ENCODE results near the gene TBX3.

The TBX3 gene

DNA sequence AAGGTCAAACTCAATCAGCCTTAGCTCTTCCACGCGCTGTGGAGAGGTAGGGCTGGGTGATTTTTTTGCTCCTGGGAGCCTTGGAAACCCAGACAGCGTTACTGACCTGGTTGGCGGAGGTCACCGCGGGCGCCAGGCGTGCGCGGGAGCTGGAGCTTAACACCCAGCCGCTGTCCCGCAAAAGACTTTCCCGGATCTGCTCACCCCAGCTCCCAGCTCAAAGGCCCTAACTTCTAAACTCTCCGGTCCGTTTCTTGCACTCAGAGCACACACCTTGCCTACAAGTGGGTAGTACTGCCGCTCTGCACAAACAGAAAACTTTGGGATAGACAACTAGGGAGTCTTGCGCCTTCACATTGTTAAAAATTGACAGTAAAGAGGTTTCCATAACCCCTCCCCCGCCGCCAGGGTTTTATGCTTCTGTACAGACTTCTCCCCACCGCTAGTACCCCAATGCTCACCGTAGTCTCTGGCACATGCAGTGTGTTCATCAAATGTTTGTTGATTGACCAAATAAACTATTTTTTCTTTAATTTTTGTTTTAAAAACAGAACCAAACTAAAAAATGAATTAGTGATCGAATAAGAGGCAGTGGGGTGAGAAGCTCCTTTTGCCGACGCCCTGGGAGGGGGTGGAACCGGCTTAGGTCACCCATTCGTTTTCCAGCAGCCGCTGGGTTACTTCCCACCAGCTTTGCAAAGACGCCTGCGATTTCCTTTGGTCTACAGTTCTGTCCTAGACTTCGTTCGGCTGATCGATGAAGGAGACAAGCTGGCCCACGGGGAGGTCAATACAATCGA, 12.7 kb upstream of the TBX3 start:
- no peak for DNase-seq

DNA sequence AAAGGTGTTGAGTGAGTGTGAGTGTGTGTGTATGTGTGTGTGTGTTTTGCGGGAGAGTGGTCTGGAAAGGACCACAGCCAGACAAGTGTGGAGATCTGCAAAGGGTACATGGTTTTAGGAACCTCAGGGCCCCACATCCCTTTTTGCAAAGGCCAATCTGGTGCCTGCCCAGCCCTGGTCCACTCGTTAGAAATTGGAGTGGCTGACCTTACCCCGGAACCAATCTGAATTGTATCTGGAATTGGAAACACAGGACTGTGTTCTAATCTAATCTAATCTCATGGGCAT, 11.3 kb upstream of the TBX3 start:
- DNase-seq: no peak

DNA sequence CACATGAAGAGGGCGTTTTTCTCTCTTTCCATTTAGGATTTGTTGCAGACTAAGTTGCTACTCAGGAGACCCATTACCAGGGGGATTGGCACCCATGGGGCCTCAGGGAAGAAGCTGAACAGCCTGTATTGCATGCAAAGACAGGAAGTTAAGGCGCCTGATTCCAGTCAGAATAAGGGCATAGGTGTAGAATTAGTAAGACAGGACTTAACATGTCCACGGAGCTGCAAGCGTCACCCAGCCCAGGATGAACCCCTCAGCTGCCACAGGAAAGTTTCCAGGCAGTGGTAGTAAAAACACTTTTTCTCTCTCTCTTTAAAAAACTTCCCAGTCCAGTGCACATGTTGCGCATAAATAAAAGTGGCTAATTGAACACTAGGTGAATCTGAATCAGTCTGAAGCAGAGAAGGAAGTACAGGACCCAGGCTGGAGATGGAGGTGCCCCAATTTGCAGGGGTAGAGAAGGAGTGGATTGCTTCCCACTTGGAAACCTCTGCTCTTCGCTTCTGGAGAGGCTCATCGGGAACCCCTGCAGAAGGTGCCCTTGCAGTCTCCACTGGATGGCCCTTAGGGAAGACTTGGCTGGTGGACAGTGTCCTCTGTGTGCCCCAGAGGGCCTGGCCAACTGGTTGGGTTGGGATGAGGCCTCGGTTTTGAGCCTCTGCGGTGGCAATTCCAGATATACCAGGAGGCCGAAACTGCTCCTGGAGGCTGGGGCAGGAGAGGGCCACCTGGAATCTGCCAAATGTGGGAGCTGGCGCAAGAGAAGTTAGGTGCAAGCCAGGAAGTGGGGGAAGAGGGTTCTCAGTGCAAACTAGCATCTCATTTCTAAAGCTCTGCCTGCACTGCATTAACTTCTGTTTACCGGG, 10.7 kb upstream of the TBX3 start:
- no peak for DNase-seq

DNA sequence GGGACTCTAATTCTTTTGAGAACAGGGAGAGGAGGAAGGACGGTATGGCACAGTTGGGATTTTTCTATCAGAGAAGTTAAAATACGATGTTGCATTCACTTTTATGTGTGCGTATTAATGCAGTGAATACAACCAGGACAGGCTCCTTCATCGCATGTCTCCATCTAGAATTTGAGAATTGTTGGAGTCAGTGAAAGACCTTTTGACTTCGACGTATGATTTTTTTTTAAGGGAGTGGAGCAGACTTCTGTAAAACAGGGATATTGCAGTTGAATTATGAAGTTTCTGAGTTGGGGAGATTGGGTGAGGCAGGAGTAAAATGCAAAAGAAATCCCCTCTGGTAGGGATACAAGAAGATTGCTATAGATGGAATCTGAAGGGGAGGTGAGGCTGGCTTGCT, 9.6 kb upstream of the TBX3 start:
- DNase-seq: no peak

DNA sequence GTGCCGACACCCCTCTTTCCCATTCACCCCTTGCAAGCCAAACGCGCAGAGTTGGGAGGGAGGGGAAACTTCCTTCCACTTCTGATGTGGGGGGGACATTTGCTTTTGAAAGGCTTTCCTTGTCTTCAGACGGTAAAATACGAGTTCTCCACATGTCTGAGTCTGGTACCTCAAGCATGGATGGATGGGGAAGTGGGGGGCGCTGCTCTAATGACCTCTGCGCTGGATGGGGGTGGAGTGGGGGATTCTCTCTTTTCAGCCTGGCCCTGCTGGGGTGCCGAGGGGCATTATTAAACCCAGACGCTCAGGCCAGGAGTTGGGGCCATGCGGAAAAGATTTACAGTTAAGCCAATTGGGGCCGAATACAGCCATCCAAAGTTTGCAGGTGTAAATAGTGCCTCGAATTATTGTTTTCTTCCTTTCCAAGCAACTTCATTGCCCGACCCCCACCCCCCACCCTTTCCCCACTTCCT, 9.1 kb upstream of the TBX3 start:
- DNase-seq: no peak

DNA sequence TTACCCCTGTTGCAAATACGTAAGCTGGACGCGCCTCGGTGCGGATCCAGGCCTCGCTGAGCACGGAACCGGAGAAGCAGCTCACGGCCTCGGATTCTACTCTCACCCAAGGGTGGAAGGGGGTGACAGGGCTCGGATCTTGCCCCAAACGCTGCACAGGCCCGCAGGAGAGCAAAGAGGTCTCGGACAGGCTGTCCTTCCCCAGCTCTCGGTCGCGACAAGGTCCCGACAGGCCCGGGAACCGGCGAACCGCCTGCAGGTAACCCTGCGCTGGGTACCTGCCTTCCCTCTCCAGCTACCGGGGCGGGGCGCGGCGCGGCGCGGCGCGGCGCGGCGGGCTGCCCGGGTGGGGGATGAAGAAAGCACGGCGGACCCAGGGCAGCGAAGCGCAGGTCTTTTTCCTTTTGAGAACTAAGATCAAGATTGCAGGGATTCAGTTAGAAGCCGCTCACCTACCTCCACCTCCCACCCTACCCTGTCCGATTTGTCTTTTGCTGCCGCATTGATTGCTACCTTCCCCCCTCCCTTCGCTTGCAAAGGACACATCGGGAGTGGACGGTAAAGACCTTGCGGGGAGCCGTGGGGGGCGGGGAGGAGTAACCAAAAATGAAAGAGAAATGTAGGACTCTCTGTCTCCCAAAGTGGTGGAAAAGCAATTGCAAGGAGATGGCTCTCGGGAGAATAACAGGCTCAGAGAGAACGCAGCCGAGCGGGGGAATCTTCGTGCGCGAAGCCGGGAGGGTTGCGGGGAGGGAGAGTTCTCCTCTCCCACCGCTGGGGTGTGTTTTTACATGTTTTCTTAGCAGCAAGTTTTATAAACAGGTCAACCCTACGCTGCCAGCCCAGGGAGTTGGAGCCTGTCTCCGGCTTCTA, 8.4 kb upstream of the TBX3 start:
- no peak for DNase-seq

DNA sequence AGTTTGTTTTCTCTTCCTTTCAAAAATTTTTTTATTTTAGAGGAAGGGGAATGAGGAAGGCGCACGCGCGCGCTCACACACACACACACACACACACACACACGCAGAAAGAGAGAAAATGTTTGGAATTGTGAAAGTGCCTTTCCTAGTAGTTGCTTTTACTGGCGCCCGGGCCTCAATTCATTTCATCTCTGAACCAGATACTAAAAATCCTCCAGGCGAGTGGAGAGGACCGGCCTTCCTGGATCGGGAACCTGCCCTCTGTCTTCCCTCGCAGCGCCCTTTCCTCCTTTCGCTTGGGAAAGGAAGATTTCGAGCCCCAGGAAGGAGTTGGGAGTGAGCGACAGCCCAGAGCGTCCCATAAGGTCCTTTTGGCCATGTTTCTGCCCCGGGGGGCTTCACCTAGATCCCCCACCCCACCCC, 7.8 kb upstream of the TBX3 start:
- no peak for DNase-seq

DNA sequence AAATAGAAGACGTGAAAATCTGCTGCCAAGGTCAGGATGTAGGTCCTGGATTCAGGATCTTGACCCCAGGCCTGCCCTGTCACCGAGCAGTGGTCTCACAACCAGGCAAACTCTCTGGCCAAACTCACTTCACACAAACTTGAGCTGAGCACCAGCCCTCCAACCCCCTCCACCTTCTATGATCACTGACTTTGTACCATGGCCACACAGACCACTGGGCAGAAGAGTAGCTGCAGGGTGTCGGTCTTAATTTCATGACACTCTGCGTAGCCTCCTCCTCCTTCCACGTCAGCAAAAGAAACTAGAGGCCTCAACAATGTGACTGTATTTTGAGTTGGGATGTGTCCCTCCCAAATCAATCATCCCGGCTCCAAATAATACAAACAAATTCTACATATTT, 7.2 kb upstream of the TBX3 start:
- no peak for DNase-seq

DNA sequence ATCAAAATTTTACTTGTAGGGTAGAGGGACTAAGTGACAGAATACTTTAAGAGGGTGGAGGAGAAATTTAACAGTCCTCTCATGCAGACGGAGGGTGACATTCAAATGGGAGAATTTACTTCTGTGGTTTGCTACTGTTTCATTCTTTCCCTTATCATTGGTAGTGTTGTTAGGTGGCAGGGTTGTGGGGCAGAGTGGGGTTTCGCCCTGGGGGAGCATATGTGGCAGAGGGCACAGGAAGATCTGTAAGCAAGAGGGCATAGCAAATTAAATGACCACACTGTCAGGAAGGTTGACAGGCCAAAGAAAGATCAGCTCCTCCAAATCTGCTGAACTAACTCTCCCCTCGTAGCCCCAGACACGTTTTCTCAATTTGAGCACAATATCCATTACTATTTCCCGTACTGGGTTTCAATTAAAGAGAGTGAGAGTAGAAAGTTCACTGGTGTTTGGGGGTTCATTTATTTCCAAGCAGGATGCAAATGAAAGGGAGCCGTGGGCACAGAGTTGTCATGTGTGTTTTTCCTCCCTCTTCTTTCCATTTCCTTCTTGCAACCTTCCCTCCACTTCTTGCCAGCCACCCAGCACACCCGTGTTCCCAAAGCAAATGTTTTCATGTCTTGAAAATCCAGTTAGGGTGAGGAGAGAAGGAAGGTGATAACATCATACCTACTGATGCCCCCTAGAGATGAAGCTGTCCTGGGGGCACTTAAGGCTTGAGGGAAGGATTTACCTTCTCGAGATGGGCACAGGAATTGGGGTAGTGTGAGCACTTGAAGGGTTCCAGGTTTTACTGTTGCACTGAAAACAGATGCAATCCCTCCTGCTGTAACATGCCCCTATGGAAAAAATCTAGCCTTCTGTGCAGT, 6.5 kb upstream of the TBX3 start:
- no peak for DNase-seq

DNA sequence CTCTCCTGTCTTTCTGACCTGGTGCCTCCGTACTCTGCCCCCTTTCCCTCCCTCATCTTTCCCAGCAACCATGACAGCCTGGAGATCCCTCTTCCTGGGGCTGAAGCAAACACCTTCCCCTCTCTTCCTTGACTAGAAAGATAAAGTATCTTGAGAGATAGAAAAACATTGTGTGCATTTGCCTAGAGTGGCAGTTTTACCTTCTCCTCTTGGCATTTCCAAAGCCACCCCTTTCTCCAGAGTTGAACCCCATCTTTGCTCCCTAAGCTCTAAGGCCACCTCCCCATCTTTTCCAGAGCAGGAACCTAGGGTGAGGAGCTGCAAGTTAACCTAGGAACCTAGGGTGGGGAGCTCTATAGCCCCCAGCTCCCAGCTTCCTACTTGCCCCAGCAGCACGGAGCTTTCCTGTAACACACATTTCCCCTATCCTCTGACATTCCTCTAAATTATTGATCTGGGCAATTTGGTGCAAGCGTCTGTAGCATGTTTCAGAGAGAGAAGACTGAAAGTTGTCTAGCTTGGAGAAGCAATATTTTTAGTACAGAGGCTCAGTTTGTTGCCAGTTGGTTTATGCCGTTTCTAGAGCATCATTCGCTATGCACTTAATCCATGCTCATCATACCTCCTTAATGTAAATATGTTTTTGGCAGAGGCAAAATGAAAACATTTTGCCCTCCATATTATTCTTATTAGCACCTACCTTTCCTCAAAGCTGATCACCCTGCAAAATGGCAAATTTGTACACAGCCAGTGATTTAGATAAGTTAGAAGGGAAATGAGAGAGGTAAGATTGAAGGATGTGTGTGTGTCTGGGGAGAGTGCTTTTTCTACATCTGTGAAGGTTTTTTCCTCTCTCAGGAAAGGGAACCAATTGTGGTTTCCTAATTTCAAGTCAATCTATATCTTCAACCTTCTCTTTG, 5.4 kb upstream of the TBX3 start:
- no peak for DNase-seq

DNA sequence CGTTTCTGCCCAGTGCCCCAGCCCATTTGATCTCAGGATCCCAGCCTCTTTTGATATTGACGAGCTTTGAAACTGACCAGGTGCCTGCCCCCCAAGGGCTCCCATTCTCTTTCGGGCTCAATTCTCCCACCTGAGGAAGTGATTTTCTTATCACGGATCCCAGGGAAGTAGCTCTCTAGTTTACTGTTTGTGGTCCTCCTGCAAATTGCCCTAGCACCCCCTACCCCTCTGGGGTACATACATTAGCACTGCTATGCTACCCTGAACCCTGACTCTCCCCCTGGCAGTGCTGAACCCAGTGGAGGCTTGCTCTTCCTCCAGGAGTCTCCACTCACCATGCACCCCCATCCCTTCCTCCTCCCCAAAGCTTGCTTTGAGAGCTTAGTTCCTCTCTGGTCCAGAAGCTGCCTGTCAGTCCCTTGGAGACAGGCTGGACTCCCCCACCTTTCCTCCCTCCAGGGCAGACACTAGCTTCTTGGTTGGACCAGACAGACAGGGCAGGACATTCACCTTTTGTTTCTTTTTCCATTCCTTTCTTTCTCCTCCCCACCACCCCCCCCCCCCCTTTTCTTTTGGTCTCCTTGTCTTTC, 4.4 kb upstream of the TBX3 start:
- no peak for DNase-seq

DNA sequence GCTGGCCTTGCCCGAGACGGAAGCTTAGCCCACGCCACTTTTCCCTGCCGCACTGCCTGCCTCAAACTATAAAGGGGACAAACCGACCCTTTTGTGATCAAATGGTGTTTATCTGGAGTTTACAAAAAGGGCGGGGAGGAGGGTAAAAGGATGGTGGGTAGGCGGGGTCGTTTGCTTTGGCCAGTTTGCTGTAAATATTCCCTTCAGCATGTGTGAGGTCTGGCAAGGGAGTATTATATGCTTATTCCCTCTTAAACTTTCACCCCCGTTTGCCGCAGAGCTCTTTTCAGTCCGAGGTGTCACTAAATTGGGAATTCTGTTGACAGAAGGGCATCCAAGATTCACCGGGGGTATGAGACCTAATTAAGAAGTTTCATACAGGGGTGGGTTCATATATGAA, 3.8 kb upstream of the TBX3 start:
- DNase-seq: no peak

DNA sequence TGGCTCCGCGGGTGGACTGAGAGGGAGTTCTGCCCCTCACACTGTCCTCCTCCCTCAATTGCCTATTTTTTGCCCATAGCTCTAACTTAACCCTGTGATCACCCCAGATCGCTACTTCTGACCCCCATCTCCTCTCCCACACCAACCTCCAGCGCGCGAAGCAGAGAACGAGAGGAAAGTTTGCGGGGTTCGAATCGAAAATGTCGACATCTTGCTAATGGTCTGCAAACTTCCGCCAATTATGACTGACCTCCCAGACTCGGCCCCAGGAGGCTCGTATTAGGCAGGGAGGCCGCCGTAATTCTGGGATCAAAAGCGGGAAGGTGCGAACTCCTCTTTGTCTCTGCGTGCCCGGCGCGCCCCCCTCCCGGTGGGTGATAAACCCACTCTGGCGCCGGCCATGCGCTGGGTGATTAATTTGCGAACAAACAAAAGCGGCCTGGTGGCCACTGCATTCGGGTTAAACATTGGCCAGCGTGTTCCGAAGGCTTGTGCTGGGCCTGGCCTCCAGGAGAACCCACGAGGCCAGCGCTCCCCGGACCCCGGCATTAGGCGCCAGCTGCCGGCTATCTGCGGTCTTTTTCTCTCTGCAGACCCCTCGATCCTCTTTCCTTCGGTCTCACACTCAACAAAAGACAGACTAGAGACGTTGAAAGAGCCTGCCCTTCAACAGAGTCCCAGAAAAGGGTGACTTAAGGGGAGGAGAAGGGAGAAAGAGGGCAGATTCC, 3.0 kb upstream of the TBX3 start:
- no peak for DNase-seq

DNA sequence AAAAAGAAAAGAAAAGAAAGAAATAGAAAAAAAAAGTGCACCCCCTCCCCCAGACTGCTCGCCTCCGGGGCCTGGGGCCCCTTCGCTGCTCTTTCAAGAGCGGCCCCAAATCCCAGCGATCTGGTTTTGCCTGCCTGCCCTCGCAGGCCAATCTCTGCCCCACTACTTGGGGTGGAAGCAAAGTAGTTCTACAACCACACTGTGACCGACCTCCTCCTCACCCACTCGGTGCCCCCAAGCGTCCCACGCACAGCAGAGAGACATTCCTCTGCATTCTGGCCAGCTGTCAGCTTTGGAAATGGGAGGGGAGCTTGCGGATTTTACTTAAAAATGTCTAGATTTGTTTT, 2.4 kb upstream of the TBX3 start:
- DNase-seq: no peak

DNA sequence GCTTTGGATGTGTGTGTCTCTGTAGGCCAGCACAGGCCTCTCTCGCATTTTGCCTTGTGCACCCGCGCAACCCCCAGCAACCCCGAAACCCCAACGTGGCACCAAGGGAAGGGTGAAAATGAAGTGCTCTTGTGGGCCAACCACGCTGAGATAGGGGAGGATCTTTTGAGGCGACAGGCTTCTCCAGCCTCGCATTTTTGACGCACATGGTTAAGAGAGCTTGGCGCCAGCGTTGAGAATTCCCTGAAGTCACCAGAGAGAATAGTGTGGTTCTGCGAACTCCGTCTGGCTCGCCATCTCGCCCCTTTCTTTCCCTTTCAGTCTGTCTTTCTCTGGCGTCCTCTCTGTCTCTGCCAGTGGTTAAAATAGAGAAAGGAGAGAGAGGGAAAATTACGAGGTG, 1.9 kb upstream of the TBX3 start:
- DNase-seq: no peak

DNA sequence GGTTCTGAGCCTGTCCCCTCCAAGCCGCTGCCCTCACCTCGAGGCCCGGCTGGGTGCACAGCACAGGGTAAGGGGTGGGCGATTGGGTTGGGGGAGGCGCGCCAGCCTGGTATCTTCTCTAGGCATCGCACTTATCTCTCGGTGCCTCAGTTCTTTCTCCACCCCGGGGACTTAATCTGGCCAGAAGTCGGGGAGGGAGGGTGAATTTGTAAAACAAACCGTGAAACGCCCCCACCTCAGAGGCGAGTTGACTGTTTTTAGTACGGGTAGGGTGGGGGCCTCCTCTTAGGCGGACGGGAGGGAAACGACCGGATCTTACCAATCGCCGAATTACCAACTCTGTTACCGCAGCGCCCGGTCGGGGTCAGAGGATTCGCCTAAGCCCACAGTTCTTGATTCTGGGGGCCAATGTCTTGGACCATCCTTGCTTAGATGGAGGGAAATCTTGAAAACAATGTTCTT, 1.4 kb upstream of the TBX3 start:
- no peak for DNase-seq

DNA sequence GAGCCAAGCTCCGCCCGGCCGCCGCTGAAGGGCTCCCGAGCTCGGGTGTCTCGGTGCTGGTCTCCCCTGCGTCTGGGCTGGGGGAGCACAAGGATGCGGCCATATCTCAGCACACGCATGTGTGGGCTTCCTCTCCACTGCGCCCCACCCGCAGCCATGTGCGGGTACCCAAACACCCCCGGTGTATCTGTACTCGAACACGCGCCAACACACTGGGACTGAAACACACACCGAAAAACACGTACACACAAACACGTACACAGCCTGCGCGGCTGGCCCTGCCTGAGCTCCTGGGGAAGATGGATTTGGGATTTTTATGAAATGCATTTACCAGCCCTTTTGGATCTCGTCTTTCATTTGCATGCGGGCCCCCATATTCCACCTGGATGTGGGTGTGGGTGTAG, 897 bp upstream of the TBX3 start:
- no peak for DNase-seq

DNA sequence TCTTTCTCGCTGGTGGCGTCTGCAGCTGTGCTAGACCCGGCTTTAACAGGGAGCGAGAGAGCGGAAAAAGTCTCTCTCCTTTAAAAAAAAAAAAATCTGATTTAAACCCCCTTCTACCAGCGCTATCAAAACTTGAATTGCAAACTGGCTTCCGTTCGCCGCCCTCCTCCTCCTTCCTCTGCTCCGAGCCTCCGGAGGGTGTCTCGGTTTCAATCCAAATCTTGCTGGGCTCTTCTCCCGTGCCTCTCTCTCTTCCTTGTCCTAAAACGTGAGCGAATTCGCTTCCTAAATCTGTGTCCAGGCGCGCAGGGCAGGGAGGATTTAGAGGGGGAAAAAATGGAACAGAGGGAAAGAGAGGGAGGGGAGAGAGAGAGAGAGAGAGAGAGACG, 272 bp downstream of the TBX3 start:
- no peak for DNase-seq

DNA sequence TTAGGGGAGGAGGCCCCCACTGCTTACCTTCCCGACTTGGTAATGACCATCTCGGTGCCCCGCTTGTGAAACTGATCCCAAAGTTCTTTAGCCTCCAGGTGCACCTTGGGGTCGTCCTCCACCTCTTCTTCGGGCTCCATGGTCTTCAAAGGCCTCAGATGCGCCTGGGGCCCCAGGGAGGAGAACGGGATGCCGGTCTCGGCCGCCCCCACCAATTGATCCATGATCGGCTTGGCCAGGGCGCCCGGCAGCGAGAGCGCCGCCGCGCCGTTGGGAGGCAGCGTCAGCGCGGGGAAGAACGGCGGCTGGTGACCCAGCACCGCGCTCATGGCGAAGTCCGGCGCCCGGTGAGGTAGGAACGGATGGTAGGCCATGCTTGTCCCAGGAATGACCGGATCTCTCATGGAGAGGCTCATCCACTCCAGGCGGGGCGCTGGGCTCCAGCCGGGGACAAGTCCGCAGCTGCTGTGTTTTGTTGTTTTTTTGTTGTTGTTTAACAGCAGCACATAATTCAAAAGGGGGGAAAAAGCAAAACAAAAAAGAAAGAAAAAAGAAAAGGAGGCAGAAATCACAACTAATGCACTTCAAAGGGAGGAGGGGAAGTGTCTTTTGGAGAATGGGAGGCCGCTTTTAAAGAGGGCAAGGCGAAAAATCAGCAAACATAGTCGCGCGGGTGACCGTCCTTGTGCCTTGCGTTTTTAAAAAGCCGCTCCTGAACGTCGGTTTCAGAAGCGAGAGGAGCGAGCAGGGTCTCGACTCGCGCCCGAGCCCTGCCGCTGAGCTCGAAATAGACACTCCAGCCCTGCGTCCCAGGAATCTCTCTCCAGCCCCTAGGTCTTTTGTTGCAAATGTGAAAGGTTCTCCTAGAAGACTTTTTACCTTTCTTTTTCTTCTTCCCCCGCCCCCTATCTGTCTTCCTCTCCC, 928 bp downstream of the TBX3 start:
- no peak for DNase-seq

Data from NCI-H2171 (cell line).